8988T (cell line): ENCODE measurements around the gene GHRH.

Experiments used
- DNase-seq: peaks from one replicate; pipeline ENCODE4 v3.0.0; 2011

GHRH gene, protein sequence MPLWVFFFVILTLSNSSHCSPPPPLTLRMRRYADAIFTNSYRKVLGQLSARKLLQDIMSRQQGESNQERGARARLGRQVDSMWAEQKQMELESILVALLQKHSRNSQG

GRCh38 chr20:37261714-37262113, at the start of gene GHRH:
Gene GHRH, minus strand, starts transcription at chr20:37261814. Its CDS starts 4,925 bp downstream, at chr20:37256889.
- no peak for DNase-seq

DNA sequence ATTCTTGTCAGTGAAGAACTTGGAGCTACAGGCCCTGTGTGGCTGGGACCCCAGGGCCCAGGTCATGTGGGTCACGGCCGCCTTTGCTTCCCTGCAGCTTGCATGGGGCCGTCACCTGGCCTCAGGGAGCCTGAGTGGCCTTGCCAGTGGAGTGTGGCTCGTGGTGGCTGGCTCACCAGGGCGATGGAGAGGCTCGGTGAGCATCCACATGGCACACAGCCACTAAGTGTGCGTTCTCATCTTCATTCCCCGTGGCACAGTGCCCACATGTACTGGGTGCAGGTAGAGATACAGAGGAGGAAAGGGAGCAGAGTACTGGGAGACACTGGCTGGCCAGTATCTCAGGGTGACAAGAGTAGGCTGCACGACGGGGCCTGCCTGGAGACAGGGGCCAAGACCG, 49.3 kb upstream of the GHRH start:
- DNase-seq, result no peak

DNA sequence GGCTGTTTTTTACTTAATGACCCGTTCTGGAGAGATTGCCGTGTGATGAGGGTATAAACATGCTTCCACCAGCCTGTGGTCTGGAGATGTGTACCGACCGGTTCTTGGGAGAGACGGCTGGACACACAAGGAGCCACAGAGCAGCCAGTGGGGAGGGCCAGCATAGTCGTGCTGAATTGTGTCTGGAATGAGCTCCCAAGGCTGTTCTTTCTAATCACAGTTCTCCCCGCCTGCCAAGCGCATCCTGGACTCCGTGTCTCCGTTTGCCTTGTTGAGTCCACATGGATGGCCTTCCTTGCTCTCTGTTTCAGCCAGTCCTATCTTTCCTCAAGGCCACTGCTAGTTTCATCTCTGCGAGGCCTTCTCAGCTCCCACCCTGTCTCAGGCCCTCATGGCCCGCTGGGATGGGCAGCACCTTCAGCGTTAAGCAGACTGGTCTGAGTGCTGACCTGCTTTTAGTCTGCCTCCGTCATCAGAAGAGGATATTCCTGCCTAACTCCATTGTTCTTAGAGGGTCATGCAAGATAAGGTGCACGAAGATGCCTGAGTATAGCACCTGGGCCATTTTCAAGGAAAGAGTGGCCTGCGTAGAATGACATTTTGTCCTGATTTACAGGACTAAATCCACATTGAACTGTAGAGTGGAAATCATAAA, 48.4 kb upstream of the GHRH start:
- no peak for DNase-seq

GRCh38 chr20:37309290-37309689, 47.7 kb upstream of the GHRH start:
- DNase-seq, result no peak

GRCh38 chr20:37308086-37309050, 46.8 kb upstream of the GHRH start:
- no peak for DNase-seq

DNA sequence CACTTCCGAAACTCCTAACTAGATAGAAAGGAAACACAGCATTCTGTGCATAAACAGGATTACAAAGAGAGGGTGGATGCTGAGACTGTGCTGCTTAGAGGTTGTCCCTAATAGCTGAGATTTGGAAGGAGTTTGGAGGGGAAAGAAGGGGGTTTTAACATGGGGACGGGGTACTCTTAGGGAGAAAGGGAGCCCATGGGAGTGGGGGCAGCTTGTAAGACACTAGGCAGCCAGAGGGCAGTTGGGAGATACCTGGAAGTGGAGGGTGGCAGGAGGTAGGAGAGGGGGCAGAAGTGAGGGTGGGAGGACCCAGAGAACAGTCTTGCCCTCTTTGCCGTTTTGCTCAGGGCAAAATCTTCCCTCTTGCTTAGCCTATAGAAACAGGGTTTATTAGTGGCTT, 44.2 kb upstream of the GHRH start:
- DNase-seq, result no peak

DNA sequence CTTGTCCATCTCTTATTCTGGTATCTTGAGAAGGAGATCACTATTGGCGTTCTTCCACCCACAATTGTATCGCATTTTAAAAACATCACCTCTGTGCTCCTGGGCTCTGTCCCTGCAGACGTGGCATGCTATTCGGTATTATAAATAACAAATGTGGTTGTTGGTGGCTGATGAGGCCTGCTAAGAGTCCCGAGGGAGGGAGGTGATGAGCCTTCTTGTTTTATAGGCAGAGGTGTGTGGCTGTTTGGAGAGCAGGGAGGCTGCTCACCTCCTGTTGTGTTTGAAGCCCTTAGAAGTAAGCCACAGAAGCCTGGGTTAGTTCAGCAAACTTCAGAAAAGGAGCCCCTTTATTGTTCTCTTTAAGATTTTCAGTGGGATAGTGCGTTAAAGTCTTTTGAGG, 43.5 kb upstream of the GHRH start:
- DNase-seq, result no peak

- DNase-seq, result no peak
Observed at GRCh38 chr20:37303637-37304036, 42.0 kb upstream of the GHRH start.

DNA sequence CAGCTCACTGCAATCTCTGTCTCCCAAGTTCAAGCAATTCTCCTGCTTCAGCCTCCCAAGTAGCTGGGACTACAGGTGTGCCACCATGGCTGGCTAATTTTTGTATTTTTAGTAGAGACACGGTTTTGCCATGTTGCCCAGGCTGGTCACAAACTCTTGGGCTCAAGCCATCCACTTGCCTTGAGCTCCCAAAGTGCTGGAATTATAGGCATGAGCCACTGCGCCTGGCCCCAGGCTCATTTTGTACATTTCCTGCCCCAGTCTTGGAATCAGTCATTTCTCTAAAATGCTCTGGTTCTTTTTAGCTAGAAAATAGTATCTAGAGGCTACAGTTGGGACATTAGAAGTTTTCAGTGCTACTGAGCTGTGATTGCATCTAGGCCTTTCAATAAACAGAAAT, 41.4 kb upstream of the GHRH start:
- DNase-seq, result no peak

- DNase-seq, result no peak
Observed at GRCh38 chr20:37301558-37301957, 39.9 kb upstream of the GHRH start.

DNA sequence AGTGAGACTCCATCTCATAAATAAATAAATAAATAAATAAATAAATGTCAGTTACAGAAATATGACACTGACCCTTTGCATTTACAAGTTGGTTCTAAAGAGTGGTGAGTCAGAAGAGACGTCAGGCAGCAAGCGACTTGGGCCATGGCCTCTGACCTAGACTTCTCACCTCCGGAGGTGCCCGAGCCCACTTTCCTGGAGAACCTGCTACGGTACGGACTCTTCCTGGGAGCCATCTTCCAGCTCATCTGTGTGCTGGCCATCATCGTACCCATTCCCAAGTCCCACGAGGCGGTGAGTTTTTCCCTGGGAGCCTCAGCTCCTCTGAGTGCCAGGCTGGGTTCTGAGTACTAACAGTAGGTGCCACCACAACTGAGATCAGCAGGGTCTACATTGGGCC, 39.5 kb upstream of the GHRH start:
- no peak for DNase-seq

GRCh38 chr20:37299718-37300528, 38.3 kb upstream of the GHRH start:
- DNase-seq, result no peak

GRCh38 chr20:37298190-37298939, 36.8 kb upstream of the GHRH start:
- DNase-seq, result no peak

DNA sequence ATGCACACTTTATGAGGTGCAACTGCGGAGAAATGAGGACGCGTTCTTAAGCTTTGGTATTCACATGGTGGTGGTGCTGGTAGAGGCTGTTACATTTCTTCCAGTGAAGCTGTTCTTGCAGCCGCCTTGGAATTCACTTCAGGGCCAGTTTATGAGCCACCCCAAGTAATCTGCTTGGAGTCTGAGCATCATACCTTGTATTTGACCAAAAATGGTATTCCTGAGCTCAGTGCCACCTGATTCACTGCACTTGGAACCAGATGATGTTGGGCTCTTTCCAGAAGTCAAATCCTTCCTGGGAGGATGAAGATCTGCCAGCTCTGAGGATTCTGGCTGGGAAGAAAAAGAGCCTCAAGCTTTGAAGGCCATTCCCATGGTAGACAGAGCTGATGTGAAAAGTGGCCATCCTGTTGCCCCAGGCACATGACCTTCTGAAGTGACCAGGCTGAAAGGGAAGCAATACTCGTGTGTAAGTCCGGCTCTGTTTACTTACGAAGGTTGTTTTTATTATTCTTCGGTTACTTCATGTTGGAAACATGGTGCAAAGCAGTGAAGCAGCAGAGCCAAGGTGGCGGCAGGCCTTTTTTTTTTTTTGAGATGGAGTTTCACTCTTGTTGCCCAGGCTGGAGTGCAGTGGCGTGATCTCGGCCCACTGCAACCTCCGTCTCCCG, 35.6 kb upstream of the GHRH start:
- no peak for DNase-seq

GRCh38 chr20:37296371-37296770, 34.8 kb upstream of the GHRH start:
- no peak for DNase-seq

DNA sequence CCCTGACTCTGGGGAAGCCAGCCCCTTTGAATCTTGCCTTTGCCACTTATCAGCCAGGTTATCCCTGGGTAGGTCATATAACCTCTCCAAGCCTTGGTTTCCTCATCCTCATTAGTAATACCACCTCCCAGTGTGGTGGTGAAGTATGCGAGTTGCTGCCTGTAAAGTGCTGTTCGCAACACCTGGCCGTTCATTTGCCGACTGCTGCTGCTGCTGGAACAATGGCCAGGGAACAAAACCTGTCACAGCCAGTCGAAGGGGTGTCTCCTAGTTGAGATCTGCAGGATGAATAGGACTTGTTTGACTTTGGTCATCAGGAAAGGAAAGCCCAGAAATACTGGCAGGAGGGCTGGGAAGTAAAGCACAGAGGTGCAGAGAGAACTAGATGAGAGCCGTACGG, 34.0 kb upstream of the GHRH start:
- no peak for DNase-seq

GRCh38 chr20:37295001-37295400, 33.4 kb upstream of the GHRH start:
- peak; percentile 68 for DNase-seq

GRCh38 chr20:37294262-37294981, 32.8 kb upstream of the GHRH start:
- DNase-seq, result no peak

DNA sequence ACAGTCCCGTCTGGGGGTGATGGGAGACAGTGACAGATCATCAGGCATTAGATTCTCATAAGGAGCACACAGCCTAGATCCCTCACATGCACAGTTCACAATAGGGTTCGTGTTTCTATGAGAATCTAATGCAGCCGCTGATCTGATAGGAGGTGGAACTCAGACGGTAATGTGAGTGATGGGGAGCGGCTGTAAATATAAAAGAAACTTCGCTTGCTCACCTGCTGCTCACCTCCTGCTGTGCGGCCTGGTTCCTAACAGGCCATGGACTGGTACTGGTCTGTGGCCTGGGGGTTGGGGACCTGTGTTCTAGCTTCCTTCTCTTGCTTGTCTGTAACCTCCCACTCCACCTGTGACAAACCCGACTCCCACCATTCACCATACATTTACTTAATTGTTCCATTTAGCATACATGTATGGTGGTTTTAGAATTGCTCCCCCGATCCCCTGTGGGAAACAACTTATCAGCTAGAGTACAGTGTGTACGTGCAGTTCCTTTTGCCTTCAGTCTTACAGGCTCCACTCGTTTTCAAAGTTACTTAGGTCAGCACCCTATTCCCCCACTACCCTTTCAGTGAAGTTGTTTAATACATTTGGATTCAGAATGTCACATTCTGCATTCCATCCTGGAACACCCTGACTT, 31.8 kb upstream of the GHRH start:
- DNase-seq, result no peak

- no peak for DNase-seq
Observed at GRCh38 chr20:37291724-37292126, 30.1 kb upstream of the GHRH start.
